GM18502 (cell line): ENCODE results near the gene SLC7A14.

ENCODE experiments used
- ATAC-seq: cut with Tn5 transposase; IDR thresholded peaks from one replicate; pipeline ENCODE4 v1.9.1; 2021; ENCODE audit warnings: mild to moderate bottlenecking; ENCODE audit not compliant: unreplicated experiment, poor library complexity

Gene SLC7A14

DNA sequence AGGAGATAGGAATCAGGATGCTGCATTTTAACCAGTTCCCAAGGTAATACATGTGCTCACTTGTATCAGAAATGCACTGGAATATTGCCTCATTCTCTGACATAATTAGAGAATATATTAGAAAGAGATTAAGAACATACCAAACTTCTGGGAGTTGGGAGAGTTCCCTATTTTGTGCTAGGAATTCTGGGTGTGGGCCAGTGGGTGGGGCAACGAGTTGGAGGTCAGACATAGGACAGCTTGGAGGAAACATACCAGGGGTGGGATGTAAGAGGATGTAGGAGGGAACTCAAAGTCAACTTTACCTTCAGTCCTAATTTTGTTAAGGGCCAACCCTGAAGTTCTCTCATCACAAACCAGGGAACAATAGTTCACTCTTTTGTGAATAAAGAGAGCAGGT lies 83.6 kb downstream of the SLC7A14 start:
- no peak for ATAC-seq

DNA sequence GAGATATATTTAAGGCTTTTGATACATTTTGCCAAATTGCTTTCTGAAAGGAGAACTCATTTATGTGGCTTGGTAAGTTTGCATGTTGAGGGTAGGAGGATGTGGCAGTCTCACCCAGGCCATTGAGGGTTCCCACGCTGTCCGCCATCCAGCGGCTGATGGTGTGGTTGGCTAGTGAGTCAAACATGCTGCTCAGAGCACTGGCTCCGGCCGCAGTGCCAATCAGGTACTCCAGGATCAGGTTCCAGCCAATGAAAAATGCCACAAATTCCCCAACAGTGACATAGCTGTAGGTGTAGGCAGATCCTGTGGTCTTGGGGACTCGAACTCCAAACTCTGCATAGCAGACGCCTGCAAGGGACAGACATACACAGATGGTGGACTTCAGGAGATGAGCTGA lies 84.9 kb downstream of the SLC7A14 start:
- no peak for ATAC-seq

DNA sequence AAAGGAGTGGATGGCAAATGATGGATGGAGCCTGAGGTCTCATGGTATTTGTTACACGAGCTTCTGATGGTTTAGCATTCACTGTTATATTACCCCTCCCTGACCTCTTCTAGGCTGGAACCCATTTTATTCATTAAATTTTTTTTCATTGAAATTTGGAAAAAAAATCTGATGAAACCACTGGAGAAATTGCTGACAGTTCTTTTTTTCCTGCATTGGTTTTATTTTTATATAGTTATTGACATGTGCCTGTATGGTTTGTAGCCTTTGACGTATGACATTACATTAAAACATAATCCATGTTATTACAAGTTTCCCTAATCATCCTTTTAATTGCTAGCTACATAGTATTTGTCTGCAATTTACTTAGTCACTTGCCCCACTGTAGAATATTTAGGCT lies 85.4 kb downstream of the SLC7A14 start:
- ATAC-seq, result no peak

DNA sequence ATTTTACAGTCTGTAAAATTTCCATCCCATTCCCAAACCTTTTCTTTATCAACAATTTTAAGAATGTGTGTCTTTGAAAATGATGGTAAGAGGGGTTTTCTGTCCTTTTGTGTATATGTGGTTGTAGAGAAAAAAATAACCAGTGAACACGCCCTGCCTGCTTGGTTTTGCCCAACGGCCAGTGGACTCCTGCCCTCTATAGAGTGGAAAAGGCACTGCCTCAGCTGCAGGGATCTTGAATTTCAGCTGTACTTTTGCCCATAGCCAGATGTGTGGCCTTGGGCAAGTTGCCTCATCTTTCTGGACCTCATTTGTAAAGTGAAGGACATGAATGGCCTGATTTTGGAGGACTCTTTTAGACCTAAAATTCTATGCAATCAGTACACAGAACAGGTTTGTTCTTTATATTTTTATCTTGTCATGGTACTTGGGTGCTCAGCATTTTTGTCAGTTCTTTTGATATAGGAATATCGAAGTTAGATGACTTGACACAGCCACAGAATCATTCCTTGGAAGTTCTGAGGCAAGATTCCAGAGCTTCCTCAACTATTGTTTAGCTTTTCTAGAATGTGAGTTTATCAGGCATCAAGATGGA lies 86.2 kb downstream of the SLC7A14 start:
- no peak for ATAC-seq

DNA sequence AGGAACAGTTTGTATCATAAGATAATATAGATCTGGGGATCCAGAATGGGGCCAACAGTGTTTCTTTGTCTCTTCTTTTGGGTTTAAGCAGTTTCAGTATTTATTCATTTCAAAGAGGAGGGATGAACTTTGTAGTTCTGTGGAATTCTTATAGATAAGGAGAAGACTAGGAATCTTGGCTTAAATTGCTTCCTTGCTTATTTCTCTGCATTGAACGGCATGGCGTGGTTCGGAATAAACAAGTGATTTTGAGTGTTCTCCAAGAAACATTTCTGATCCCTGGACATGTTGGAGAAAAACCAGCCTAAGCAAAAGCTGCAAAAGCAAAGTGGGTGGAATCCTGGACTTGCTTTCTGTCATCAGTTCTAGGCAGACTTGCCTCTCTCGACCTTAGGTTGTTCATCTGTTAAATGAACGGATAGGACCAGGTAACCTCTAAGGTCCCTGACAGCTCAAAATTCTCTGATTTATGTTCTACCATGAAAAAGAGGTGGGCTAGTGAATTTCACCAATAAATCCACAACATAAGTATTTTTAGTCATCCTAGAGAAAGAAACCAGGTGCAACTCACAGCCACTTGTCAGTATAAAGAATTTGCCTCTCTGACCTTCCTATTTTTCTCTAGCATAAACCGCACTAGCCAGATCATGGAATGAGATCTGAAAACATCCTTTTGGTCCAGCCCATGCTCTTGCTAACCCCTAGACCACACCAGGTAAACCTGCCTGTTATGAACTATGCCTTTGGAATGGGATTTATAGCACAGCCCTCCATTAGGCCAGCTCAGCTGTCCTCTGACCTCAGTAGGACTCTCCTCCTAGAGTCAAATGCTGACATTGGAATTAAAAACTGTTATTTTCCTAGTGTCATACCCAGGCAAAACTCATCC lies 88.4 kb downstream of the SLC7A14 start:
- no peak for ATAC-seq

DNA sequence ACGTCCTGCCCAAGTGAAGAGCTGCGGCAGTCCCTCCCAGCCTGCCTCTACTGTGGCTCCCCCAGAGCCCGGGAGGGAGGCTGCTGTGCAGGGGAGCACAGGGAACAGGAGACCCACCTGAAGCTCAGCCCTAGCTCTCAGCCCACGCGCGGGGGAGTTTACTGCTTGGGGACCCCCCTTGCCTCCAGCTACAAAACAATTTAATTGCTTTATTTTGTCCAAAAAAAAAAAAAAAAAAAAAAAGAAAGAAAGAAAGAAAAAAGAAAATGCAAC lies 89.1 kb downstream of the SLC7A14 start:
- no peak for ATAC-seq

DNA sequence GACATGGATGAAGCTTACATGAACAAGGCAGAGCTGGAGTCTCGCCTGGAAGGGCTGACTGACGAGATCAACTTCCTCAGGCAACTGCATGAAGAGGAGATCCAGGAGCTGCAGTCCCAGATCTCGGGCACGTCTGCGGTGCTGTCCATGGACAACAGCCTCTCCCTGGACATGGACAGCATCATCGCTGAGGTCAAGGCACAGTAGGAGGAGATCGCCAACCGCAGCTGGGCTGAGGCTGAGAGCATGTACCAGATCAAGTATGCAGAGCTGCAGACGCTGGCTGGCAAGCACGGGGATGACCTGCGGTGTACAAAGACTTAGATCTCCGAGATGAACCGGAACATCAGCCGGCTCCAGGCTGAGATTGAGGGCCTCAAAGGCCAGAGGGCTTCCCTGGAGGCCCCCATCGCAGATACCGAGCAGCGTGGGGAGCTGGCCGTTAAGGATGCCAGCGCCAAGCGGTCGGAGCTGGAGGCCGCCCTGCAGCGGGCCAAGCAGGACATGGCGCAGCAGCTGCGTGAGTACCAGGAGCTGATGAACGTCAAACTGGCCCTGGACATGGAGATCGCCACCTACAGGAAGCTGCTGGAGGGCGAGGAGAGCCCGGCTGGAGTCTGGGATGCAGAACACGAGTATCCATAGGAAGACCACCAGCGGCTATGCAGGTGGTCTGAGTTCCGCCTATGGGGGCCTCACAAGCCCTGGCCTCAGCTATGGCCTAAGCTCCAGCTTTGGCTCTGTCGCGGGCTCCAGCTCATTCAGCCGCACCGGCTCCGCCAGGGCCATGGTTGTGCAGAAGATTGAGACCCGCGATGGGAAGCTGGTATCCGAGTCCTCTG lies 89.6 kb downstream of the SLC7A14 start:
- ATAC-seq, result no peak

DNA sequence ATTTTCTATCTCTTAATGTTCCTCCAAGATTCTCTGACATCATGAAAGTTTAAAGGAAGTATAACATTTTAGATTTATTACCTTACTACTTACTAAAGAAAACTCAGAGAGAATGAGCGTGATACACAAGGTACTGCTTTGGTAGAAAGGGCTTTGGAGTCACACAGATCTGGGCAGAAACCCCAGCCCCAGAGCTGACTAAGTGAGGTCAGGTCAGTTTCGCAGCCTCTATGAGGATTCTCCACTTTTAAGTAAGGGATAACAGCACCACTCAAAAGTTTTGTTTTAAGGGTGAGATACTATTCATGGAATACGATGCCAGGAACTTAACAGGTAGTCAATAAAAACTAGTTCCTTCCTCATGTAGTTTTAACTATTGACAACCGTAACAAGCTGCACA lies 91.1 kb downstream of the SLC7A14 start:
- ATAC-seq, result no peak

DNA sequence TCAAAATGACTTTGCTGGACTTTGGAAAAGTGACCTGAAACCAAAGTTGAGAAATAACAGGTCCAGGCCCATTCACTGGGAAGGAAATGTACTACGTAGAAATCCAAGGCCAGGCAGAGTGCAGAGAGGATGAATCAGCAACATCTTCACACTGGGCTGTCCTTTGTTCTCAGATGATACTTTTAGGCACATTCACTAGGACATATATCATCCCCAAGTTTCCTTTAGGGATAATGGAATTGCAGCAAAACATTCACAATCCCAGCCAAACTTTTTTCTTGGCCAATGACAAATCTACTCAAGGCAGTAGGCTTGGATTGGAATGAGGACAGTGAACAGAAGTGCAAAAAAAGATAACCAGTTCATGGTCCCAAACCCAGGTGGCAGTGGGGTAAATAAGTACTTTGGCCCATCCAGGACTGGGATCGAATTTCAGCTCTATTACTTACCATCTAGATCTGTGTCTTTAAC lies 92.1 kb downstream of the SLC7A14 start:
- no peak for ATAC-seq

DNA sequence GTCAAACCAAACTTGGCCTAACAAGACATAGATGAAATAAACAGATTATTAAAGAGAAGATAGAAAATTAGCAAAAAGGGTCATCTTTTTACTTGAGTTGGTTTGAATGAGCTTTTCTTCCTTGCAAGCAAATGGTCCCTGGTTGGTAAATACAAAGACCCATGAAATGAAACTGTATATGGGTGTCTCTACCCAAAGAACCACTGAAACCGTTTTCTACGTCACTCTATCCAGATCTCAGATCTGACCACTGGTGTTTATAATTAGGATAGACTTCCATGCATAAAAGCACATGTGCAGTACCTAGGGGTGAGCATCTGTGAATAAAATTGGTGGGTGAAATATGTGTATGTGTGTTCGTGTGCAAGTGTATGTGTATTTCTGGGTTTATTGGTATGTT lies 94.0 kb downstream of the SLC7A14 start:
- ATAC-seq, result no peak

DNA sequence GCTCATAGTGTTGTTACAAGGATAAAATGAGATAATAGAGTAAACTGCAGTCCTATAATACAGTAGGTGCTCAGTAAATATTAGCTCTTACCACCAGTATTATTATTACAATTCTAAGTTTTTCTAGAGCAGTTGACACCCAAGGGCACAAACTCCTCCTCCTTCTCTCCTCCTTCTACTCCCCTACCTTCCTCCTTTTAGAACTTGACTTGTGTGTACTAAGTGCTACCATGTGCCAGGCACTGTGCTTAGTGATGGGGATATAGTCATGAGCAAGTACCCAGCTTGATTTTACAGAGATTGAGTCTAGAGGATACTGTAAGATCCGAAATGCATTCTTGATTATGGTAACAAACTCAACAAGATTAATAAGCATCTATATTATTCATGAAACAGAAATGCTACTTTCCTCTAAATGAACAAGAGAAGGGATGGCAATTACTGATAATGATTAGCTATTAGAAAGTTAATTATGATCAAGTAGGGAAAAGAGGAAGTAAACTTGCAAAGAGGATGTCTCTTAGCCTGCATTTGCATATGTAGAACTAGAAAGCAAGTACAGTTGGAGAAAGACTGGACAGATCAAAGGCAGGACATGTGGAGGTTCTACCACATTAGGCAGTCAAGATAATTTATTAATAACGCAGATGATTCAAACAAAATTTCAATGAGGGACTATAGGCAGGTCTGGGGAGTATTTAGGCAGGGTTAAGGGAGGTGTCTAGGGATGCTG lies 94.9 kb downstream of the SLC7A14 start:
- ATAC-seq, result no peak

DNA sequence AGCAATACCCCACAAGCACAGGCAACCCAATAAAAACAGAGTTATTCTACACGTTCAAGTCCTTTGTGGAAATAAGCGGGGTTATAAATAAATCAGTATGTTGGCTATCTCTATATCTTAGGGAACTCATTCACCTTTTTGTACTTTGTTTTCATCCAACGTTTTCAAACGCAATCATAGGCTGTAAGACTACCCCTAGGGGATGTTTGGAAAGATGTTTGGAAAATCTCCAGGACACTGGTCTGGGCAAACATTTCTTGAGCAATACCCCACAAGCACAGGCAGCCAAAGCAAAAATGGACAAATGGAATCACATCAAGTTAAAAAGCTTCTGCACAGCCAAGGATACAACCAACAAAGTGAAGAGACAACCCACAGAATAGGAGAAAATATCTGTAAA lies 97.1 kb downstream of the SLC7A14 start:
- ATAC-seq, result no peak

DNA sequence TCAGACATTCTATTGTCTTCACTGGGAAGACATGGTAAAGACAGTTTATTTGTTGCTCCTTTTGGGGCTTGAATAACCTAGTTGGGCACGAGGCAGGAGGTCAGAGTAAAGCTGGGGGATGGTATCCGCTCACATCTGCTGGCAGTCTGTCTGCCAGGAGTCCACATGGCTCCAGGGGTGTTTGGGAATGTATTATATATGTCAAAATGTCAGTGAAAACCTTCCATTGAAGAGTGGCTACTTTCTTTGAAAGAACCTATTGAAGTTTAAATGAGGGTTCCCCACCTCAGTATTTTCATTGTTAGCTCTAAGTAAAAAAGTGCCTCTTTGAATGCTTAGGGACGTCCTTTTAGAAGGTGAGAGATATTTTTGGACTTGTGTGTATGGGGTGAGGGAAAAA lies 98.8 kb downstream of the SLC7A14 start:
- no peak for ATAC-seq

DNA sequence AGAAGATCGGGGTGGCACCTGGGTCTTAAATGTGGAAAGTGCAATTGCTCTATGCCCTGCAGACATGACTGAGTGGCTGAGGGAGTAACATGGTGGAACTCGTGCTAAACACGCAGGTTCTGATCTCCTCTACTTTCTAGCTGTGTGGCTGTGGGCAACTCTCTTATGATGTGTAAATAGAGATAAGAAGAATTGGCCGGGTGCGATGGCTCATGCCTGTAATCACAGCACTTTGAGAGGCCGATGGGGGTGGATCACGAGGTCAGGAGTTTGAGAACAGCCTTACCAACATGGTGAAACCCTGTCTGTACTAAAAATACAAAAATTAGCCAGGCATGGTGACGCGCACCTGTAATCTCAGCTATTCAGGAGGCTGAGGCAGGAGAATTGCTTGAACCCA lies 99.5 kb downstream of the SLC7A14 start:
- no peak for ATAC-seq

DNA sequence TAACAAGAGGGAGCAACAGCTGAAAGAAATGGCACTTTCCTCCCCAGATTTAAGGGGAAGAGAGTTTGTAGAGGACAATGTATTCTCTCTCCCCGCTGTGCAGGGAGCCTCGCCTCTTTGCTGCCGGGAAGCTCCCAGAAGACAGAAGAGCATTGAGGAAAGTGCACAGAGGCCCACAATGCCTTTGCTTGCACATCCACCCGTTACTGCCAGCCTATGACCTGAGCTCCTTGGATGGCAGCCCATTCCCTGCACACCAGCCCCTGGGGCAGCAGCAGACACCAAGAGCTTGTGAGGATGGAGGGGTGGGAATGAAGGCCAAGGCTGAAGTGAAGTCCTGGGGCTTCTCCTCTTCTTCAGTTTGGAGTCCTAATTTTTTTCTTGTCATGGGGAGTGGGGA lies 100.2 kb downstream of the SLC7A14 start:
- ATAC-seq, result no peak

DNA sequence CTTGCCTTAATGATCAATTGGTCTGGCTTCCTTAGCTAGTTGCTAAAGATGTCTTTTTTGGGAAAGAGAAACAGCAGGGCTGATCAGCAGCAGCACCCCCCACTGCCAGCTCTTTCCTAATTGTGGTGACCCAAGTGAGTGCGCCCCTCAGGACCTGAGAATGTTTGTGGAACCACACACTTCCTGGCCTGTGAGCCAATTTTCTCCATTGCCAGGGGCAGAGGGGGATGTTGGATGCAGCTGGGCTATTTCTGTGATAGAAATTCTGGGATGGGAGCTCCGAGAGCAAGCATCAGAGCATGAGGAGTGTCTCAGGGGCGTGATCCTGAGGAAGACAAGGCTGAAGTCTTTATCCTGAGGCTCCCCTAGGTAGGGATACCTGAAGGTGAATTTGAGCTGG lies 100.6 kb downstream of the SLC7A14 start:
- ATAC-seq, result no peak

DNA sequence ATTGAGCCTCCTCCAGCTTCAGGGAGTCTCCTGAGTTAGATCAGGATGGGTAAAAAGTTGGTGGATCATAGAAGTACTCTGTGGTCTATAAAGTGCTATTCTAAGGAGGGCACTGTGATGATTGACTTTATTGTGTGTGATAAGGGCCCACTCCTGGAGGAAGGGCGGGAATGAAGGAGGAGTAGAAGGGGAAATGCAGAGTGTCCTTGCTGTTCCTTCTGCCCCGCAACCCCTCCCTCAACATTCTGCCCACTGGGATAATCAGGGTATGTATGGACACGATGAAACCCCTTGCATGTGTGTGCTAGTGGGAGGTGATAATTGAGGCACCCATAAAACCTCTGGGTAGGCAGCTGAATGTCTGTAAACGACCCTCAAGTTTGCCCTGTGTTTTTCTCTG lies 101.0 kb downstream of the SLC7A14 start:
- no peak for ATAC-seq

DNA sequence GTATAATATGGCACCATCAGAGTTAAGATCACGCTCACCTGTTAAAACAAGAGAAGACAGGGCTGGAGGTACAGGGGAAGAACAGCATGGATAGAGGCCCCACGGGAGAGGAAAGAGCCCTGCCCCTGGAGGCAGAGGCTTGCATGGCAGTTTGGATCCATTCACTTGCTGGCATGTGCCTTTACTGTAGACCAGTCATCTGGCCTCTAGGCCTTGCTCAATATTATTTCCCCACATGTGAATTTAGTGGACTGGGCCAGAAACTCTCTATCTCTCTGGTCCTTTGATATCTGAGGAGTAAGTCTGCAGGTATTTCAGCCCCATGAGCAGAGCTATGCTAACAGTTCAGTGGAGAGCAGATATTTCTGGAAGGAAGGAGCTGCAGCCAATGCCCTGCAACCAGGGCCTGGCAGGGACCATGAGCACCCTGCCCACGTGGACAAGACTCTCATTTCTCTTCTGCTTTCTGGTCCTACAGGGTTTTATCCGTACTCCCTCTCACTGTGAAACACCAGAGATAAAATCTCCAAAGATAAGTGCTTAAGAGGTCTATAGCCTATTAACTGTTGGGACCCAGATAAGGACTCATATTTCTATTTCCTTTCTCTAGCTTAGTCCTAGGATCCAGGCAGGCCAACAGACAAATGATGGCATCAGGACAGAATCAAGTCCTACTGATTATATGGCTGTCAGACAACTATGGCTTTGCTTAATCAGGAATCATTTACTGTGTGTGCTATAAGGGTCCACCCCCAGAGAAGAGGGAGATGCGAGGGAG lies 102.2 kb downstream of the SLC7A14 start:
- no peak for ATAC-seq

DNA sequence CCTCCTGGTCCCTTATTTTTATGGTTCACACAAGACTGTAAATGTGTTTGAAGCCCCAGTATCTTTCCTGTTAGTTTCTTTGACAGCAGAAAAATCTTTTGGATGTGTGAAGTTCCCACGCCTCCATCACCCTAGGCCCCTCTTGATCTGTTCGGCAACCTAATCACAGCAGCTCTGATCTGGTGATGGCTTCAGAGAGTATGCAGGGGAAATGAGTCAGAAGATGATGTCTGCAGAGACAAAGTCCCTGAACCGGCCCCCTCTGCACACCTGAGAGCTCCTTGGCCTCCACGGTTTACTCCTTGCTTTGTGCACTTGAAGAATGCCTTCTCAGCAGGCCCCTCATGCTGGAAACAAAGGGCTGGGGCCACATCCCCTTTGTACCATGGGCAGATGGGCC lies 103.7 kb downstream of the SLC7A14 start:
- no peak for ATAC-seq

DNA sequence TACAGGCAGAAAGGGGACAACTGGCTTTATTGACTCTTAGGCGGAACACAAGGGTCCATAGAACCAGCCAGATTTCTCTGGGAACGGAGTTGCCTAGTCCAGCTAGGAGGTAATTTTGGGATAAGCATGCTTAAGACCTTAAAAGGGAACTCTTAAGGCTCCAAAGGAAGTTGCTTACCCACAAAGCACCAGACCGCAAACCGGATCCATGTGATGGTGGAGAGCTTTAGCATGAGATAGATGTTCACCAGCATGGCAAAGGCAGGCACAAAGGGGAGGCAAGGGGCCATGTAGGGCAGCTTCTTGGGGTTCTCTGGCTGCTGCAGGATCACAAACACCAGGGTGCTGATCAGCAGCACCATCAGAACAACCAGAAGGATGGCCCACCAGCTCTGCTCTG lies 105.8 kb downstream of the SLC7A14 start:
- ATAC-seq, result no peak
